Measurements from ENCODE around the gene TSR1.

TSR1 gene

GRCh38 chr17:2309338-2310154 lies 26.7 kb downstream of the TSR1 start:
- H3K4me3 ChIP-seq (replicated peaks; ENCODE audit: low read depth, low read length), result no peak overlapping the region
- no peak for TF ChIP-seq CTCF (IDR thresholded peaks at IDR 0.05; ENCODE audit: low read depth, low read length, missing control alignments)
- peak; percentile 16 for DNase-seq (ENCODE audit: extremely low read depth, low read depth)

GRCh38 chr17:2304931-2305330 lies 31.3 kb downstream of the TSR1 start:
- no peak for TF ChIP-seq CTCF (IDR thresholded peaks at IDR 0.05; ENCODE audit: low read depth, low read length, missing control alignments)
- H3K4me3 ChIP-seq (replicated peaks; ENCODE audit: low read depth, low read length), result no peak overlapping the region
- DNase-seq (ENCODE audit: extremely low read depth, low read depth), result no peak

GRCh38 chr17:2303204-2304188 lies 32.8 kb downstream of the TSR1 start, which contains the start of the genes SMG6 and SRR:
TSS of gene SMG6 (minus strand) at chr17:2303785. CDS start at chr17:2303720, 65 bp downstream.
TSS of gene SRR (plus strand) at chr17:2303950. CDS start at chr17:2315561, 11,611 bp downstream.
- TF ChIP-seq CTCF (IDR thresholded peaks at IDR 0.05; ENCODE audit: low read depth, low read length, missing control alignments), result no peak
- peak within 1 kb of the TSS; percentile 92 for H3K4me3 ChIP-seq (replicated peaks; ENCODE audit: low read depth, low read length)
- peak; percentile 52 for DNase-seq (ENCODE audit: extremely low read depth, low read depth)

- no peak for DNase-seq (ENCODE audit: extremely low read depth, low read depth)
- peak overlapping the region; percentile 92 for H3K4me3 ChIP-seq (replicated peaks; ENCODE audit: low read depth, low read length)
- TF ChIP-seq CTCF (IDR thresholded peaks at IDR 0.05; ENCODE audit: low read depth, low read length, missing control alignments), result no peak
Observed at GRCh38 chr17:2302778-2303203, 33.5 kb downstream of the TSR1 start.

- no peak overlapping the region for H3K4me3 ChIP-seq (replicated peaks; ENCODE audit: low read depth, low read length)
- TF ChIP-seq CTCF (IDR thresholded peaks at IDR 0.05; ENCODE audit: low read depth, low read length, missing control alignments), result no peak
- DNase-seq (ENCODE audit: extremely low read depth, low read depth), result no peak
Observed at GRCh38 chr17:2299756-2300155, 36.5 kb downstream of the TSR1 start.

GRCh38 chr17:2299136-2299535 lies 37.1 kb downstream of the TSR1 start:
- H3K4me3 ChIP-seq (replicated peaks; ENCODE audit: low read depth, low read length), result no peak overlapping the region
- DNase-seq (ENCODE audit: extremely low read depth, low read depth), result no peak
- no peak for TF ChIP-seq CTCF (IDR thresholded peaks at IDR 0.05; ENCODE audit: low read depth, low read length, missing control alignments)

Measured in HFF-Myc (cell line).